HT-29 (cell line): Measurements from ENCODE around the gene TSPAN14. TPM values are rescaled to one million over a fixed set of nuclear protein-coding genes. Genes with fewer than 3 reads are reported as not detected.

Experiments used
- DNase-seq: peaks from one replicate; pipeline ENCODE4 v3.0.0-alpha.2; 2015; ENCODE audit warnings: low spot score
- total RNA-seq: library from RNA; depleted of rRNA; stranded (reverse); fragments of >200 nt; shearing (Covaris generic); gene quantifications from 2 replicates; pipeline ENCODE4 v1.2.3, GENCODE V29; 2014

TSPAN14 gene
- total RNA-seq, 1 experiment from 2014 or later = 65.1 TPM

GRCh38 chr10:80421707-80422536 lies 32.2 kb upstream of the TSPAN14 start:
- no peak for DNase-seq

- DNase-seq = no peak
These were observed 28.2 kb upstream of the TSPAN14 start for GRCh38 chr10:80425901-80426300.

GRCh38 chr10:80427541-80427940 lies 26.6 kb upstream of the TSPAN14 start:
- DNase-seq = no peak

- DNase-seq = peak; percentile 92
These were observed 24.6 kb upstream of the TSPAN14 start for GRCh38 chr10:80429521-80429973.

DNA sequence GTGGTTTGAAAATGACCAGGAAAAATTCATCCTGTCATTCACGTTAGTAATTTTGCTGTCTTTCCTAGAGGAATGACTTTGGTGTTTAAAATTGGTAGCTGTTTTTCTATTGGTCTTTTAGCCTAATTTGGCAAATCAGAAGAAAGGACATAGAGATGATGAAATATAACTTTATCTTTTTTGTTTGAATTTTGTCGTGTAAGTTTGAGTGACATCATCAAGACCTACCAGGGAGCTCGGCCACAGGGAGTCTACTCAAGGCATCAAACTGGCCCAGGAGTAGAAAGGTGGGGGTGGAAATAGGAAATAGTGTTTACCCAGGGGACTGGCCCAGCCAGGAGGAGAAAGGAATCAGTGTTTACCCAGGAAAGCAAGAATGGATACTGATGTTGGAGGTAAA lies 21.0 kb upstream of the TSPAN14 start:
- DNase-seq = no peak

DNA sequence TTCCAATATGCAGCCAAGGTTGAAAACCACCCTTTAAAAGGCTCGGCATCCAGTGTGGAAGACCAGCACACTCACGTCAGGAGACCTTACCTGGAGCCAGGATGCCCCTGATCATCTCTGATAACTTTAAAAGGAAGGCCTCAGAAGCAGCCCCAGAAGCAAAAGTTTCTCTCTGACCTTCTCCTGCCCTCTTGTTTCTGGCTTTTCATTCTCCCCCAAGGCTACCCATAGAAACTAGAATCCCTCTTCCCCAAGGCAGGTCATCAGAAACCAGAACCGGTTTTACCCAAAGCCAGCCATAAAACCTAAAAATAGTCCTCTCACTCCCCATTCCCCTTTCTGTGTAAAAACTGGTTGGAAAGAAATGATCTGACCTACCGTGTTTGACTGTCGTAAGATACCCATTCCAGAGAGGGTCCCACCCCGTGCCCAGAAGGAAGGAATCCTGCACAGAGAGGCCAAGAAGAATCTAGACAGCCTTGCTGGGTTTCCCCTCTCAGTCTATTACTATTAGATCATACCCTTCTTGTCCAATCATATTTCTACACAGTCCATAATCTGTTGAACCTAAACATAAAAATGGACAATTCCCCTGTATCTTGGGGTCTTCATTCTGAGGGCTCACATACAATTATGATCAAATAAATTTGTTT lies 17.5 kb upstream of the TSPAN14 start:
- DNase-seq = no peak

GRCh38 chr10:80437227-80437626 lies 16.9 kb upstream of the TSPAN14 start:
- DNase-seq = no peak

DNA sequence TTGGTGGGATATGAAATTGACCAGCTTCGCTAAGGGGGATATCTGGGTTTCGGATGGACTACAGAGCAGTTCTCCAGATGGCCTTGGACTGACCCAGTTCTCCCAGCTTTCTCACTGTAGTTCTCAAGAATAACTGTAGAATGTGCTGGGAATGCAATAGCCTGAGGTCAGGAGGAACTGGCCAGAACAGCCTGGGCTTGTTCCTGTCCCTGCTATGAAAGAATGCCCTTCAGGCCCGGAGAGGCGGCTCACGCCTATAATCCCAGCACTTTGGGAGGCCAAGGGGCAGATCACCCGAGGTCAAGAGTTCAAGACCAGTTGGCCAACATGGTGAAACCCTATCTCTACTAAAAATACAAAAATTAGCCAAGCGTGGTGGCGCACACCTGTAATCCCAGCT lies 12.3 kb upstream of the TSPAN14 start:
- DNase-seq = no peak

DNA sequence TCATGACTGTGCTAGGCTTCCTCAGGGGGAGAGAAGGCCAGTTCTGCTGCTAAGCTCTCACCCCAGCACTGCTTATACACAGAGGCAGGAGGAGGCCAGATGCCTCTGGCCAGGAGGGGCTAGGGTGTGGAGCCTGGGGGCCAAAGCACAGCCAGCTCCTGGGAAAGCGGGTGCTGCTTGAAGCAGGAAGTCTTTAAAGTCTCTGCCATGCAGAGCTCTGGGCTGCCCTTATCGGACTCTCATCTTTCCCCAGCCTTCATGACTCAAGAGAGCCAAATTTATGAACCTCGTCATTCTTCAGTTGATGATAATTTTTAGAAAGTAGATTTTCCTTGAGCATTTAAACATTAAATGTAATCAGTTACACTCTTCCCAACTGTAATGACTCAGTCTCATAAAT lies 11.2 kb upstream of the TSPAN14 start:
- no peak for DNase-seq

GRCh38 chr10:80443531-80443974 lies 10.6 kb upstream of the TSPAN14 start:
- peak; percentile 53 for DNase-seq

GRCh38 chr10:80444124-80444523 lies 10.0 kb upstream of the TSPAN14 start:
- no peak for DNase-seq

DNA sequence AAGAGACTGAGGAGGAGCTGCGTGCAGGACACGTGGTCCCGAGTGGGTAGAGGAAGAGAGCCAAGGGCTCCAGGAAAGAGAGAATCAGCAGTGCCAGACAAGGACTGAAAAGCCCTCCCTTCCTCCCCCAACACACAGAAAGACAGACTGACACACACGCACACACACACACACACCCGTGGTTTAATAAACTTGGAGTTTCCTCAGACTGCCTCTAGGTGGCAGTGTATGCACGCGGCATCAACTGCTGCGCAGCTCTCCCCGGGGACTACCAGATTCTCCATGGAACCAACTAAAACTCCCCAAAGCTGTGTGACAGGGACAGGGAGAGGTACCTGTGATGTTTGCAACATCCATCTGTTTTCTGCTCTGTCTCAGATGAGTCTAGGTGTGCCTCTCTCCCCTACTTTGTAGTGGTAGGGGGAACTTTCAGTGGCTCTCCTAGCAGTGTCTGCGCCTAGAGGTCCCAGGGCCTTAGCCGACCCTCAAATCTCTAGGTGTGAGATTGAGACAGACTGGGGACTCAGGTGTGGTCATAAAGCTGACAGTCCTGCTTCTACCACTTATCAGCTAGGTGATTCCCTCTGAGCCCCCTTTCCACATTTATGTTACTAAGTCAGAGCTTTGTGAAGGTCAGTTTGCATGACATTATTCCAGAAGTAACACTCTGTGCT lies 9.3 kb upstream of the TSPAN14 start:
- peak; percentile 80 for DNase-seq

DNA sequence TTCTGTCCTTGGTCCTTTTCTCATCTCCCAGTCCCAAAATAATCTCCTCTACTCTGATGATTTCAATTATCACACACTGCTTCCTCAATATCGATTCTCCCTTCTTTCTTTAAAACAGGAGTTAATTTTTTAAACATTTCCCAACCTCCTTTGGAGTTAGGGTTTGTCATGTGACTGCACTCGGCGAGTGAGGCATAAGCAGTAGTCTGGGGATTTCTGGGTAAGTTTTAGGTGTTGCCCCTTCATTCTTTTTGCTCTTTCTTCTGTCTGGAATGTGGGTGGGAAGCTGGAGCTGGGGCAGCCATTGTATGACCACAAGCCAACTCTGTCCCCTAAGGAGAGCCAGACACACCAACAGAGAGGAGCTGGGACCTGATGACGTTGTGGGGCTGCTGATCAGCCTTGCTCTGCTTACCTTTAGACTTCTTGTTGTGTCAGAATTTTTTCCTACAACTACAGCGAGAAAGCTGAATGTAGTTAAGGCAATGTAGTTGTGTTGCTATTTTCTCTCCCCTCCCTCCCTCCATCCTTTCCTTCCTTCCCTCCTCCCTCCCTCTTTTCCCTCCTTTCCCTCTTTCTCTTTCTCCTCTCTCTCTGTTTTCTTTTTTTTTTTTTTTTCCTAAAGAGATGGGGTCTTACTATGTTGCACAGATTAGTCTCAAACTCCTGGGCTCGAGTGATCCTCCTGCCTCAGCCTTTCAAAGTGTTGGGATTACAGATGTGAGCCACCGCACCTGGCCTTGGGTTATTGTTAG lies 6.5 kb upstream of the TSPAN14 start:
- DNase-seq = no peak

DNA sequence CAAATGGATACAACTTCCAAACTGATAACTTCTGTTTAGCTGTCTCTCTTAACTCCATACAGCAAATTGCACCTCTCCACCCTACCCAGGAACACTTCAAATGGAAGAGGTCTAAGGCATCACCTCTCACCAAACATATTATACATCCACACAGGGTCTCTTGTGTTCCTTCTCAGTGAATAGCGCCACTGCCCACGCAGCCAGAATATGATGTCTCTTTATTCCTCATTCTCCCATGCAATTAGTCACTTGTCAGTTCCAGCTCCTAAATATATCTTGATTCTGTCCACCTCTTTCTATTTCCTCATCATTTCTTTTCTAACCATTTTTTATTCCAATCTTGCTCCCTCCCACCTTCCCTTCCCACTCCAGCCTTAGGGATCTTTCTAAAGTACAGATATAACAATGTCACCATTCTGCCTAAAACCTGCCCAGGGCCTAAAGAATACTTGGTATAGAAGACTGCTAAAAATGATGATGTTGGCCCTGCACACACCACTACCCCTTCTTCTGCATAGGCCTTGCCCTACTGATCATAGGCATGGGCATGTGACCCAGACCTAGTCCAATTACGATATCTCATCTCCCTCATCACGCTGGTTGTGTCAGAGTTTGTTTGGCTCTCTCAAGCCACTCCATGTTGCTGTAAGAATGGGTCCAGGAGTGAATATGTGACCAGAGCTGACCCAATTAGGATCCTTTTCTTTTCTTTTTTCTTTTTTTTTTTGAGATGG lies 5.7 kb upstream of the TSPAN14 start:
- no peak for DNase-seq

GRCh38 chr10:80449520-80449919 lies 4.6 kb upstream of the TSPAN14 start:
- no peak for DNase-seq

- DNase-seq = no peak
These were observed 3.0 kb upstream of the TSPAN14 start for GRCh38 chr10:80451132-80451531.

DNA sequence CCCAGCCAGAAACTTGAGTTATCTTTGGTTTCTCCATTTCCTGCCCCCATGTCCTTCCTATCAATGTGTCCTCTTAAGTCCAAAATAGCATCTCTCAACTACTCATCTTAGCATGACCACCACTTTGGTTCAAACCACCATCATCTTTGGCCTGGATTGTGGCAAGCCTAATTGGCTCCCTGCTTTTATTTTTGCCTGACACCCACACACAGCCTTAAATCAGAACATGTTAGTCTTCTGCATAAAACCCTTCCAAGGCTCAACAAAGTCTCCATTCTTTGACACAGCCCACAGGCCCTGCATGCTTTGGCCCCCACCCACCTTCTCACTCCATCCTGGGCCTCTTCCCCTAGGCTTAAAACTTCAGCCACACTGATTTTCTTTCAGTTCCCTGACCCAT lies 2.0 kb upstream of the TSPAN14 start:
- no peak for DNase-seq

DNA sequence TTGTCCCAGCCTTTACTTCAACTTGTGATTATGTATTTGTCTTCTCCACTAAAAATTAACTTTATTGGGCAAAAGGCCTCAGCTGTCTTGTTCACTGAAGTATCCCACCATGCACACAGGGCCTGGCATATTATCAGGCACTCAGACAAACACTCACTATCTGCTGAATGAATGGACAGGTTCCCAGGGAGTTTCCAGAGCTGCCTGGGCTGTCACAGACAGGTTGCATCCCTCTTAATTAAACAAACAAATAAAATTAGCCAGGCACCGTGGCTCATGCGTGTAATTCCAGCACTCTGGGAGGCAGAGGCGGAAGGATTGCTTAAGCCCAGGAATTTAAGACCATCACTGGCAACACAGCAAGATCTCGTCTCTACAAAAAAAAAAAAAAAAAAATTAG lies 1.5 kb upstream of the TSPAN14 start:
- DNase-seq = no peak

GRCh38 chr10:80453056-80453841 lies 861 bp upstream of the TSPAN14 start:
- no peak for DNase-seq
